HepG2 (cell line): ENCODE measurements around the gene EFNA3. TPM values are rescaled to one million over a fixed set of nuclear protein-coding genes. Genes with fewer than 3 reads are reported as not detected.

Source experiments
- ATAC-seq: fragments of 200-7000 bp; cut with Tn5 transposase; 3 replicates; pipeline ENCODE4 v1.9.1; 2020; ENCODE audit warnings: mild to moderate bottlenecking, moderate library complexity
- BruUV-seq: library from RNA; stranded (reverse); fragments of 400-500 nt; replicated peaks from 2 replicates; lab custom pipeline; 2021; lab: Mats Ljungman, UMichigan
- CTCF ChIA-PET: fragments of 300-600 bp; formaldehyde crosslinking; extraction: SDS; loops from one replicate; lab custom pipeline; 2021; ENCODE audit warnings: low total read pairs, inconsistent platforms, low intra/inter-chr PET ratio; lab: Yijun Ruan, JAX
- POLR2A ChIA-PET: fragments of 350-600 bp; sonication (Branson Sonifier 250); formaldehyde crosslinking; loops from one replicate; lab custom pipeline; 2020; ENCODE audit warnings: antibody characterized with exemption, inconsistent platforms; lab: Yijun Ruan, JAX
- DNase-seq: peaks from one replicate; pipeline ENCODE4 v3.0.0-alpha.2; 2015; ENCODE audit warnings: low spot score
- FAIRE-seq: peaks from 3 replicates; lab custom pipeline; 2011; peaks lifted over from hg19 to GRCh38; lab: Jason Lieb, UNC
- H2AFZ ChIP-seq: one replicate; pipeline ENCODE4 v1.6.1; 2011; ENCODE audit warnings: low read length, inconsistent platforms
- H3K27ac ChIP-seq: fragments of 300-600 bp; 3 replicates; pipeline ENCODE4 v1.8.0; 2011; ENCODE audit warnings: mixed run types, mild to moderate bottlenecking, mixed read lengths, low read length, inconsistent platforms; ENCODE audit not compliant: insufficient read depth; ENCODE audit errors: extremely low read length
- H3K27me3 ChIP-seq, 2 experiments: fragments of 200-600 bp in 1 of 2; 2 replicates in 1 of 2; 3 replicates in 1 of 2; pipeline versions ENCODE4 v1.6.0 to v1.8.0; 2011; ENCODE audit warnings: low read length in 2 of 2, mild to moderate bottlenecking in 2 of 2, moderate library complexity in 2 of 2, inconsistent platforms in 1 of 2; ENCODE audit not compliant: insufficient read depth in 2 of 2, control insufficient read depth in 1 of 2
- H3K36me3 ChIP-seq, 2 experiments: fragments of 200-600 bp in 1 of 2; replicated peaks in 1 of 2; 2 replicates in 1 of 2; 3 replicates in 1 of 2; pipeline versions ENCODE4 v1.5.1 to v1.8.0; 2011; ENCODE audit warnings: low read length in 2 of 2, inconsistent platforms in 1 of 2; ENCODE audit not compliant: insufficient read depth in 2 of 2, control insufficient read depth in 1 of 2
- H3K4me1 ChIP-seq: 2 replicates; pipeline ENCODE4 v1.5.1; 2012; ENCODE audit warnings: low read length, inconsistent platforms; ENCODE audit not compliant: insufficient read depth
- H3K4me2 ChIP-seq: 2 replicates; pipeline ENCODE4 v1.6.0; 2011; ENCODE audit warnings: low read depth, low read length, inconsistent platforms
- H3K4me3 ChIP-seq, 3 experiments: fragments of 200-600 bp in 1 of 3; sonication (generic), shearing (Covaris generic) in 1 of 3; replicated peaks in 1 of 3; 2 replicates each; pipeline ENCODE4 v1.5.1; 2011 to 2016; ENCODE audit warnings: low read length in 3 of 3, inconsistent platforms in 2 of 3, low read depth in 2 of 3, mild to moderate bottlenecking in 2 of 3, control low read depth in 1 of 3, mixed read lengths in 1 of 3; ENCODE audit not compliant: insufficient read depth in 1 of 3
- H3K79me2 ChIP-seq: one replicate; pipeline ENCODE4 v1.6.1; 2011; ENCODE audit warnings: low read length, inconsistent platforms; ENCODE audit not compliant: insufficient read depth
- H3K9ac ChIP-seq: 2 replicates; pipeline ENCODE4 v1.6.0; 2011; ENCODE audit warnings: mild to moderate bottlenecking, low read depth, low read length, inconsistent platforms; ENCODE audit not compliant: insufficient read depth
- H3K9me3 ChIP-seq: 2 replicates; pipeline ENCODE4 v1.5.1; 2012; ENCODE audit warnings: mild to moderate bottlenecking, low read length
- H4K20me1 ChIP-seq: 2 replicates; pipeline ENCODE4 v1.6.0; 2011; ENCODE audit warnings: inconsistent platforms, mild to moderate bottlenecking, low read length, moderate library complexity; ENCODE audit not compliant: insufficient read depth
- ATAD3A ChIP-seq: sonication (generic); formaldehyde crosslinking; IDR thresholded peaks from 2 replicates; pipeline ENCODE4 v1.4.0; 2020; ENCODE audit warnings: missing genetic modification reagents
- FOXP1 ChIP-seq, 2 experiments: fragments of 450-650 bp in 1 of 2; IDR thresholded peaks; 2 replicates each; pipeline ENCODE4 v1.6.1; 2017 to 2018; ENCODE audit warnings: antibody characterized with exemption in 1 of 2
- GZF1 ChIP-seq: sonication (generic); formaldehyde crosslinking; IDR thresholded peaks from 2 replicates; pipeline ENCODE4 v1.5.1; 2020; ENCODE audit warnings: mild to moderate bottlenecking, missing genetic modification reagents
- HNRNPL ChIP-seq: fragments of 200-400 bp; formaldehyde crosslinking; IDR thresholded peaks from 2 replicates; pipeline ENCODE4 v1.6.1; 2017; ENCODE audit warnings: mild to moderate bottlenecking, low read depth, low read length
- MEF2D ChIP-seq: sonication (generic); formaldehyde crosslinking; IDR thresholded peaks from 2 replicates; pipeline ENCODE4 v1.5.1; 2020; ENCODE audit warnings: mild to moderate bottlenecking, missing genetic modification reagents
- SP4 ChIP-seq: sonication (generic); formaldehyde crosslinking; IDR thresholded peaks from 2 replicates; pipeline ENCODE4 v1.8.1; 2023; ENCODE audit warnings: mild to moderate bottlenecking, missing genetic modification reagents
- ZNF569 ChIP-seq: sonication (generic); formaldehyde crosslinking; IDR thresholded peaks from 2 replicates; pipeline ENCODE4 v1.5.0; 2020; ENCODE audit warnings: mild to moderate bottlenecking, missing genetic modification reagents, moderate library complexity, borderline replicate concordance
- ZNF607 ChIP-seq: sonication (generic); formaldehyde crosslinking; IDR thresholded peaks from 2 replicates; pipeline ENCODE4 v1.5.1; 2020; ENCODE audit warnings: missing genetic modification reagents, mild to moderate bottlenecking, borderline replicate concordance
- ZNF709 ChIP-seq: sonication (generic); formaldehyde crosslinking; IDR thresholded peaks from 2 replicates; pipeline ENCODE4 v1.5.0; 2020; ENCODE audit warnings: mild to moderate bottlenecking, missing genetic modification reagents
- WGBS: methylation state at CpG from one replicate; pipeline ENCODE4 v1.1.6; 2017; ENCODE audit warnings: low lambda C conversion rate; 5-methylcytosine and 5-hydroxymethylcytosine counted together
- in situ Hi-C: cut with HindIII; loops from 2 replicates; pipeline ENCODE4 v1.10.0; 2017; ENCODE audit warnings: low pct_unique_long_range_greater_than_20kb; ENCODE audit not compliant: extremely low pct_ligation_motif_present
- intact Hi-C: fragments of 100-400 bp; cut with micrococcal nuclease; formaldehyde crosslinking; loops from one replicate; pipeline ENCODE4 v1.10.0; 2022; ENCODE audit not compliant: unreplicated experiment
- polyA plus RNA-seq, 8 experiments: library from polyadenylated mRNA; depleted of rRNA in 3 of 8; stranded (reverse) in 7 of 8; unstranded in 1 of 8; fragments of >200 nt; fragmentation: Illumina TruSeq in 4 of 8; extraction: Trizol in 4 of 8; gene quantifications; 2 replicates each; pipeline versions ENCODE4 v1.2.1 to v1.2.3, GENCODE V29; 2011 to 2016; ENCODE audit warnings: low read depth in 4 of 8, missing spikeins in 1 of 8, mixed read lengths in 1 of 8; ENCODE audit not compliant: insufficient read depth in 1 of 8
- total RNA-seq, 5 experiments: library from RNA; depleted of rRNA; stranded (reverse); fragments of >200 nt; fragmentation: Illumina TruSeq; extraction: Trizol; gene quantifications; 2 replicates each; pipeline ENCODE4 v1.2.3, GENCODE V29; 2016; ENCODE audit warnings: low read depth in 1 of 5
- TF ChIP-seq, protein P1 (sequence below): sonication (generic); formaldehyde crosslinking; IDR thresholded peaks from 2 replicates; pipeline ENCODE4 v1.5.1; 2020; ENCODE audit warnings: missing genetic modification reagents, mild to moderate bottlenecking, borderline replicate concordance
- TF ChIP-seq, protein P2 (sequence below): sonication (generic); formaldehyde crosslinking; IDR thresholded peaks from 2 replicates; pipeline ENCODE4 v1.8.0; 2022; ENCODE audit warnings: mild to moderate bottlenecking, missing genetic modification reagents, moderate library complexity
- TF ChIP-seq, protein P3 (sequence below): IDR thresholded peaks from 2 replicates; pipeline ENCODE4 v1.6.1; 2012; ENCODE audit warnings: inconsistent platforms

The EFNA3 gene
- total and polyA plus RNA-seq, 2 of the 13 experiments (the other 11 are each of a cell fraction or from before 2014, with no cell fraction given), result 1.0 to 5.7 TPM

DNA sequence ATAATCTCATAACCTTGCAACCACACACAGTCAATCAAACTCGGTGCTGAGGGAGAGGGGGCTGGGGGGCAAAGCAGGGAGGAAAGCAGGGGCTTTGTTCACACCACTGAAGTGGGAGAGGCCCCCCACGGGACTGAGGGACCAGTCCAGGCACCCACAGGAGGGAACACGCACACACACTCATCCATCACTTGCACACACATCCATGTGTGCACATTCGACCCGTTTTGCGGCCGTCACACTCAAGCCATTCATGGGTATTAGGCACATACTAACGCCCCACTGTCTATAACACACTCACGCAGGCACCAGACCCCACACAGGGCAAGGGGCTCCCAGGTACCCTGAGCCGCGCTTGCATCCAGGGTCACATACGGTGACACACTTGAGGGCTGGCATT is 14.0 kb downstream of the EFNA3 start (continued):
- TF ChIP-seq, protein P1, sequence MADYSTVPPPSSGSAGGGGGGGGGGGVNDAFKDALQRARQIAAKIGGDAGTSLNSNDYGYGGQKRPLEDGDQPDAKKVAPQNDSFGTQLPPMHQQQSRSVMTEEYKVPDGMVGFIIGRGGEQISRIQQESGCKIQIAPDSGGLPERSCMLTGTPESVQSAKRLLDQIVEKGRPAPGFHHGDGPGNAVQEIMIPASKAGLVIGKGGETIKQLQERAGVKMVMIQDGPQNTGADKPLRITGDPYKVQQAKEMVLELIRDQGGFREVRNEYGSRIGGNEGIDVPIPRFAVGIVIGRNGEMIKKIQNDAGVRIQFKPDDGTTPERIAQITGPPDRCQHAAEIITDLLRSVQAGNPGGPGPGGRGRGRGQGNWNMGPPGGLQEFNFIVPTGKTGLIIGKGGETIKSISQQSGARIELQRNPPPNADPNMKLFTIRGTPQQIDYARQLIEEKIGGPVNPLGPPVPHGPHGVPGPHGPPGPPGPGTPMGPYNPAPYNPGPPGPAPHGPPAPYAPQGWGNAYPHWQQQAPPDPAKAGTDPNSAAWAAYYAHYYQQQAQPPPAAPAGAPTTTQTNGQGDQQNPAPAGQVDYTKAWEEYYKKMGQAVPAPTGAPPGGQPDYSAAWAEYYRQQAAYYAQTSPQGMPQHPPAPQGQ (CRISPR knock-in tag), result no peak
- TF ChIP-seq ZNF607 (CRISPR knock-in tag) (no peak), ZNF569 (CRISPR knock-in tag) (no peak), HNRNPL (no peak)
- TF ChIP-seq, all 625 proteins: peak for 0

DNA sequence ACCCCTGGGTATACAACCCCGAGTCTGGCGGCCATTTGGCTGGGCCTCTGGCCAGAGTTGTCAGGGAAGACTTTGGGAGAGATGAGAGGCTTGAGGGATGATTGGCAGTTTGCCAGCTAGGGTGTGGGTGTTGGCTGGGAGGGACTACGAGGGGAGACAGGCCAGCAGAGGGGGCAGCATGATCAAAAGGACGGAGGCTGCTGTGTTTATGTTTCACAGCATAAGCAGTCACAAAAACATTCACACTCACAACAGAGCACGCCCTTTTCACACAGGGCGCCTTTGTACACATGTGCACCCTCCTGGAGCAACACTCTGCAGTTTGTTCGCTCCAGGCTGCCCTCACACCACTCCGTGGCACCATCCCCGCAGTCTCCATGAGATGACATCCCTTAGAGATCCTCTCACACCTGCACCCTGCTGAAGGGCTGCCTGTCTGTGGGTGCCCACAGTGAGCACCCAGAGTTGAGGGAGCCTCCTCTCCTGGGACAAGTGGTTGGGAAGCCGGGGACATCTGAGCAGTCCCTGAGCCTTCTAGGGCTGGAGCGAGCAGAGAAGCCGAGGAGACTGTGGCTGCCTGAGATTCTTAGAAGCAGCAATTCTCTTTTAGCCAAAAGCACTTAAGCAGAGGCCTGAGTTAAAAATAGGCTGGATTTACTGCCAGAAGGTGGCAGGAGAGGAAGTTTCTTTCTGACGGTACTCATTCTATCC is 15.4 kb downstream of the EFNA3 start:
- no peaks in the 10 kb centered on the region for H3K9me3 ChIP-seq
- no TSS peak for BruUV-seq
- peak; percentile 54 for ATAC-seq
- ChIA-PET POLR2A (interaction anchor here (1.0 to 1.4 kb wide), 2 partner anchors 31 to 36 kb away, joined by 3 read pairs; no protein-coding TSS in a partner anchor), CTCF (interaction anchor here (1.0 to 6.6 kb wide), 4 partner anchors 31 to 73 kb away, joined by 3 to 165 read pairs (median 13); partner anchors contain the start of genes DPM3 and SLC50A1)
- no peak overlapping the region for H3K9ac ChIP-seq
- peak; percentile 46 for DNase-seq
- no peaks in the 10 kb centered on the region for H3K36me3 ChIP-seq
- H3K4me2 ChIP-seq, result peak overlapping the region; percentile 75
- H3K79me2 ChIP-seq, result no peaks in the 10 kb centered on the region
- intact Hi-C loops (loop anchor here (1.0 to 5.0 kb wide), 4 partner anchors 33 to 73 kb away; partner anchors contain the start of genes DPM3, EFNA1 and SLC50A1), in situ Hi-C loops (loop anchor here (5.0 kb wide), 2 partner anchors 33 to 73 kb away; partner anchors contain the start of gene EFNA1)
- no peaks in the 10 kb centered on the region for H4K20me1 ChIP-seq
- no peak overlapping the region for H2AFZ ChIP-seq
- WGBS, result 0% methylated on average over 3 of the region's 13 CpGs
- peak overlapping the region; percentile 0 for H3K27ac ChIP-seq
- H3K4me1 ChIP-seq, result peaks cover 53% of the 10 kb centered on the region
- no peak for FAIRE-seq
- H3K27me3 ChIP-seq, result no peaks in the 10 kb centered on the region; a peak in 1 of 5 replicates
- peak overlapping the region in 2 of 3 experiments; percentile 23 to 54; a peak in 2 of 6 replicates for H3K4me3 ChIP-seq
- peak; percentile 55 for TF ChIP-seq SP4
- TF ChIP-seq FOXP1 (IDR thresholded peaks at IDR 0.05), result no peak
- TF ChIP-seq FOXP1 (CRISPR knock-in tag; IDR thresholded peaks at IDR 0.05), result peak; percentile 42; the same call in 1 of the 2 replicates
- TF ChIP-seq GZF1, result no peak
- TF ChIP-seq, protein P2, sequence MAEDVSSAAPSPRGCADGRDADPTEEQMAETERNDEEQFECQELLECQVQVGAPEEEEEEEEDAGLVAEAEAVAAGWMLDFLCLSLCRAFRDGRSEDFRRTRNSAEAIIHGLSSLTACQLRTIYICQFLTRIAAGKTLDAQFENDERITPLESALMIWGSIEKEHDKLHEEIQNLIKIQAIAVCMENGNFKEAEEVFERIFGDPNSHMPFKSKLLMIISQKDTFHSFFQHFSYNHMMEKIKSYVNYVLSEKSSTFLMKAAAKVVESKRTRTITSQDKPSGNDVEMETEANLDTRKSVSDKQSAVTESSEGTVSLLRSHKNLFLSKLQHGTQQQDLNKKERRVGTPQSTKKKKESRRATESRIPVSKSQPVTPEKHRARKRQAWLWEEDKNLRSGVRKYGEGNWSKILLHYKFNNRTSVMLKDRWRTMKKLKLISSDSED (CRISPR knock-in tag), result no peak
- TF ChIP-seq, protein P1 (CRISPR knock-in tag), result no peak
- TF ChIP-seq ZNF709 (CRISPR knock-in tag), result peak; percentile 59; the same call in 1 of the 2 replicates
- no peak for TF ChIP-seq ATAD3A (CRISPR knock-in tag)
- TF ChIP-seq, protein P3, sequence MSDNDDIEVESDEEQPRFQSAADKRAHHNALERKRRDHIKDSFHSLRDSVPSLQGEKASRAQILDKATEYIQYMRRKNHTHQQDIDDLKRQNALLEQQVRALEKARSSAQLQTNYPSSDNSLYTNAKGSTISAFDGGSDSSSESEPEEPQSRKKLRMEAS, result peak; percentile 18; the same call in 1 of the 2 replicates
- no peak for TF ChIP-seq MEF2D
